H1 (cell line): ENCODE results near the gene CNBD2. TPM values are rescaled to one million over a fixed set of nuclear protein-coding genes. Genes with fewer than 3 reads are reported as not detected.

Source experiments
- CTCF ChIA-PET: fragments of 300-600 bp; sonication (Branson Sonifier 250); formaldehyde crosslinking; loops from one replicate; lab custom pipeline; 2021; ENCODE audit not compliant: partially characterized antibody; lab: Charles Lee
- POLR2A ChIA-PET: fragments of 300-600 bp; sonication (Branson Sonifier 250); formaldehyde crosslinking; loops from one replicate; lab custom pipeline; 2021; ENCODE audit warnings: inconsistent platforms; ENCODE audit not compliant: partially characterized antibody; lab: Charles Lee
- DNase-seq, 2 experiments: peaks; one replicate each; pipeline versions ENCODE4 v3.0.0 to v3.0.0-alpha.2; 2010 to 2022; ENCODE audit warnings: low spot score in 2 of 2, low read depth in 1 of 2, mixed read lengths in 1 of 2
- FAIRE-seq: peaks from 2 replicates; lab custom pipeline; 2011; peaks lifted over from hg19 to GRCh38; lab: Jason Lieb, UNC
- H2AFZ ChIP-seq: 2 replicates; pipeline ENCODE4 v1.8.1; 2012; ENCODE audit warnings: low read length, inconsistent platforms
- H2AK5ac ChIP-seq: 2 replicates; pipeline ENCODE4 v1.6.1; 2013; ENCODE audit warnings: low read depth, low read length
- H2BK120ac ChIP-seq: replicated peaks from 2 replicates; pipeline ENCODE3; 2013; ENCODE audit warnings: low read depth, low read length, inconsistent platforms
- H2BK12ac ChIP-seq: 2 replicates; pipeline ENCODE4 v1.6.1; 2013; ENCODE audit warnings: low read depth, low read length
- H2BK15ac ChIP-seq: 2 replicates; pipeline ENCODE4 v1.6.1; 2013; ENCODE audit warnings: low read length
- H2BK20ac ChIP-seq: 2 replicates; pipeline ENCODE4 v1.6.1; 2013; ENCODE audit warnings: low read length
- H2BK5ac ChIP-seq: 2 replicates; pipeline ENCODE4 v1.6.1; 2013; ENCODE audit warnings: low read depth, low read length
- H3K14ac ChIP-seq: 2 replicates; pipeline ENCODE4 v1.6.1; 2013; ENCODE audit warnings: inconsistent platforms; ENCODE audit not compliant: insufficient read length
- H3K18ac ChIP-seq: 2 replicates; pipeline ENCODE4 v1.6.1; 2013; ENCODE audit warnings: low read length; ENCODE audit errors: extremely low read depth
- H3K23ac ChIP-seq: 2 replicates; pipeline ENCODE4 v1.6.1; 2013; ENCODE audit warnings: inconsistent platforms; ENCODE audit not compliant: insufficient read length
- H3K23me2 ChIP-seq: 2 replicates; pipeline ENCODE4 v1.6.1; 2013; ENCODE audit warnings: low read depth, low read length
- H3K27ac ChIP-seq: 2 replicates; pipeline ENCODE4 v1.6.1; 2011; ENCODE audit warnings: low read depth, low read length, inconsistent platforms
- H3K27me3 ChIP-seq, 4 experiments: replicated peaks in 1 of 4; 1 replicate in 1 of 4; 2 replicates in 3 of 4; pipeline versions ENCODE4 v1.6.1 to v1.8.1; 2011 to 2013; ENCODE audit warnings: low read length in 3 of 4, mild to moderate bottlenecking in 3 of 4, inconsistent platforms in 2 of 4, mixed read lengths in 2 of 4, moderate library complexity in 1 of 4; ENCODE audit not compliant: control insufficient read depth in 3 of 4, insufficient read depth in 3 of 4; ENCODE audit errors: extremely low read depth in 1 of 4
- H3K36me3 ChIP-seq, 4 experiments: 2 replicates each; pipeline versions ENCODE4 v1.6.1 to v1.8.1; 2011 to 2013; ENCODE audit warnings: mild to moderate bottlenecking in 4 of 4, low read length in 3 of 4, moderate library complexity in 2 of 4, control low read depth in 1 of 4, inconsistent platforms in 1 of 4; ENCODE audit not compliant: insufficient read depth in 4 of 4, control insufficient read depth in 2 of 4
- H3K4ac ChIP-seq: replicated peaks from 2 replicates; pipeline ENCODE3; 2013; ENCODE audit warnings: low read length, low read depth, mixed read lengths, inconsistent platforms; ENCODE audit not compliant: insufficient read length
- H3K4me1 ChIP-seq, 4 experiments: replicated peaks in 1 of 4; 1 replicate in 1 of 4; 2 replicates in 3 of 4; pipeline versions ENCODE4 v1.6.1 to v1.8.1; 2011 to 2013; ENCODE audit warnings: low read length in 3 of 4, inconsistent platforms in 2 of 4, mixed read lengths in 1 of 4; ENCODE audit not compliant: insufficient read depth in 4 of 4, control insufficient read depth in 3 of 4
- H3K4me2 ChIP-seq, 2 experiments: 2 replicates each; pipeline versions ENCODE4 v1.6.1 to v1.8.1; 2011 to 2013; ENCODE audit warnings: low read depth in 2 of 2, low read length in 2 of 2, control low read depth in 1 of 2, inconsistent platforms in 1 of 2, mild to moderate bottlenecking in 1 of 2; ENCODE audit not compliant: insufficient read depth in 1 of 2
- H3K4me3 ChIP-seq, 4 experiments: fragments of 200-600, 300-600 bp in 1 of 4; sonication (generic), shearing (Covaris generic), sonication (Bioruptor Twin) in 1 of 4; 2 replicates each; pipeline versions ENCODE4 v1.5.1 to v1.8.1; 2011 to 2016; ENCODE audit warnings: low read length in 4 of 4, low read depth in 3 of 4, control low read depth in 2 of 4, inconsistent platforms in 2 of 4, mild to moderate bottlenecking in 2 of 4, mixed read lengths in 1 of 4, moderate library complexity in 1 of 4; ENCODE audit not compliant: insufficient read depth in 2 of 4; ENCODE audit errors: extremely low read depth in 1 of 4
- H3K56ac ChIP-seq: replicated peaks from 2 replicates; pipeline ENCODE3; 2013; ENCODE audit warnings: low read depth, mild to moderate bottlenecking, mixed read lengths, low read length, inconsistent platforms; ENCODE audit not compliant: insufficient read length
- H3K79me1 ChIP-seq: 2 replicates; pipeline ENCODE4 v1.6.1; 2013; ENCODE audit warnings: low read depth, low read length, control low read depth
- H3K79me2 ChIP-seq, 2 experiments: 2 replicates each; pipeline versions ENCODE4 v1.6.1 to v1.8.1; 2012 to 2013; ENCODE audit warnings: low read length in 2 of 2, mild to moderate bottlenecking in 2 of 2, inconsistent platforms in 1 of 2; ENCODE audit not compliant: insufficient read depth in 2 of 2, control insufficient read depth in 1 of 2
- H3K9ac ChIP-seq, 4 experiments: replicated peaks in 1 of 4; 1 replicate in 1 of 4; 2 replicates in 3 of 4; pipeline versions ENCODE4 v1.6.1 to v1.8.1; 2011 to 2013; ENCODE audit warnings: low read depth in 3 of 4, low read length in 3 of 4, control low read depth in 2 of 4, mild to moderate bottlenecking in 2 of 4, moderate library complexity in 2 of 4, inconsistent platforms in 1 of 4; ENCODE audit errors: extremely low read depth in 1 of 4
- H3K9me3 ChIP-seq, 2 experiments: 2 replicates each; pipeline versions ENCODE4 v1.6.1 to v1.8.1; 2012 to 2013; ENCODE audit warnings: mild to moderate bottlenecking in 2 of 2, moderate library complexity in 2 of 2, control low read depth in 1 of 2, inconsistent platforms in 1 of 2, low read depth in 1 of 2, low read length in 1 of 2, mixed read lengths in 1 of 2; ENCODE audit not compliant: insufficient read depth in 2 of 2
- H4K20me1 ChIP-seq, 2 experiments: replicated peaks in 1 of 2; 2 replicates each; pipeline versions ENCODE3 to v1.8.1; 2011 to 2013; ENCODE audit warnings: inconsistent platforms in 2 of 2, low read length in 2 of 2, mild to moderate bottlenecking in 1 of 2; ENCODE audit not compliant: insufficient read depth in 2 of 2, control insufficient read depth in 1 of 2
- H4K5ac ChIP-seq: 2 replicates; pipeline ENCODE4 v1.6.1; 2013; ENCODE audit warnings: low read length, low read depth, mixed read lengths, inconsistent platforms; ENCODE audit not compliant: insufficient read length
- H4K8ac ChIP-seq: 2 replicates; pipeline ENCODE4 v1.8.0; 2013; ENCODE audit warnings: mild to moderate bottlenecking, moderate library complexity, low read length, inconsistent platforms; ENCODE audit not compliant: insufficient read depth; ENCODE audit errors: extremely low read depth
- H4K91ac ChIP-seq: replicated peaks from 2 replicates; pipeline ENCODE3; 2013; ENCODE audit warnings: low read length, mixed read lengths, inconsistent platforms; ENCODE audit not compliant: insufficient read length
- POLR2A ChIP-seq, 2 experiments: IDR thresholded peaks; 1 replicate in 1 of 2; 2 replicates in 1 of 2; pipeline ENCODE4 v1.6.1; 2011; ENCODE audit warnings: low read depth in 2 of 2, low read length in 2 of 2, mild to moderate bottlenecking in 2 of 2; ENCODE audit errors: control extremely low read depth in 1 of 2
- SIN3A ChIP-seq, 2 experiments: IDR thresholded peaks in 1 of 2; conservative IDR thresholded peaks in 1 of 2; 2 replicates each; pipeline ENCODE4 v1.6.1; 2011 to 2012; ENCODE audit warnings: low read length in 2 of 2, improper control_type of control experiment in 1 of 2, low read depth in 1 of 2, mild to moderate bottlenecking in 1 of 2
- SP2 ChIP-seq: IDR thresholded peaks from 2 replicates; pipeline ENCODE4 v1.6.1; 2012; ENCODE audit warnings: mild to moderate bottlenecking, low read length, inconsistent platforms
- SRF ChIP-seq: IDR thresholded peaks from 2 replicates; pipeline ENCODE4 v1.6.1; 2011; ENCODE audit warnings: mild to moderate bottlenecking, low read depth, low read length, moderate library complexity
- SUZ12 ChIP-seq: fragments of 200-600 bp; sonication (generic); IDR thresholded peaks from 2 replicates; pipeline ENCODE4 v1.6.1; 2012; ENCODE audit warnings: mild to moderate bottlenecking, inconsistent platforms, low read length, moderate library complexity, mixed read lengths
- WGBS, 2 experiments: shearing (Covaris generic) in 1 of 2; methylation state at CpG; one replicate each; pipeline versions ENCODE4 v1.1.6 to v1.1.7; 2013 to 2015; ENCODE audit warnings: low lambda C conversion rate in 2 of 2, mixed read lengths in 2 of 2, inconsistent platforms in 1 of 2, low coverage in 1 of 2, missing lambda C conversion rate in 1 of 2; ENCODE audit not compliant: insufficient replicate concordance in 2 of 2, insufficient coverage in 1 of 2, insufficient read length in 1 of 2; ENCODE audit errors: extremely low coverage in 1 of 2, missing lambda C conversion rate in 1 of 2; 5-methylcytosine and 5-hydroxymethylcytosine counted together
- polyA plus RNA-seq, 7 experiments: library from polyadenylated mRNA; depleted of rRNA in 3 of 7; stranded (reverse) in 5 of 7; unstranded in 2 of 7; fragments of >200 nt in 5 of 7; fragments of 200-250 nt in 2 of 7; gene quantifications; 1 replicate in 5 of 7; 2 replicates in 1 of 7; 4 replicates in 1 of 7; pipeline versions ENCODE4 v1.2.1 to v1.2.3, GENCODE V29; 2011 to 2013; ENCODE audit warnings: missing spikeins in 2 of 7, mixed read lengths in 2 of 7
- total RNA-seq: library from RNA; stranded (reverse); fragmentation: NEBNext Ultra II Directional; extraction: Animal tissue kit (Norgen Biotek cat#: 25700); gene quantifications from 2 replicates; pipeline ENCODE4 v1.2.1, GENCODE V29; 2021
- TF ChIP-seq, protein P1 (sequence below): IDR thresholded peaks from 2 replicates; pipeline ENCODE4 v1.6.1; 2011; ENCODE audit warnings: low read length, improper control_type of control experiment

Gene CNBD2
- total and polyA plus RNA-seq, 2 of the 8 experiments (the other 6 are each of a cell fraction or from before 2014, with no cell fraction given): 2.6 to 4.5 TPM

DNA sequence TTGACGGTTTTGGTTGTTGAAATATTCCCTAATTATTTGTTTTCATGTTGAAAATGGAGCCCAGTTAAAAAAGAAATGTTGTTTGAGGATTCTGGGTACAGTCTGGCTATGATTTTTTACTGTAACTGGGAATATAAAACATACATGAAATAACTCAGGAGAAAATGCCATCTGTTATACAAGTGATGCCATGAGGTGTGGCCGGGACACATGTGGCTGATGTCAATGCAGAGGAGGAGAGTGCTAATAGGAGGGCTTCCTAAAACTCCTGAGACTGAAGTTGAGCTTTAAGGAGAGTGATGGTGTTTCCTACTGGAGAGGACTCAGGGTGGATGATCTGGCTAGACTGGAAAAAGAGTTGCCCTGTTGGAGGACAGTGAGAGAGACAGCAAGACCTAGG, 26.8 kb upstream of the CNBD2 start:
- H2AK5ac ChIP-seq: no peak overlapping the region
- H3K4me1 ChIP-seq: peaks cover 0 to 8% (median 4%) of the 10 kb centered on the region in 4 experiments; a peak in 2 of 7 replicates
- H2BK20ac ChIP-seq: no peak overlapping the region
- H3K4me3 ChIP-seq: no peak overlapping the region
- no peak overlapping the region for H3K14ac ChIP-seq
- H2BK120ac ChIP-seq: no peak overlapping the region
- FAIRE-seq: no peak
- H4K5ac ChIP-seq: no peak overlapping the region
- no peak overlapping the region for H2BK5ac ChIP-seq
- H3K4ac ChIP-seq: no peak overlapping the region
- 98% methylated on average over 2 of the region's 2 CpGs; no CpG with 5 or more reads in 1 of the 2 experiments for WGBS, 2 experiments
- no peaks in the 10 kb centered on the region for H3K9me3 ChIP-seq
- H2BK15ac ChIP-seq: no peak overlapping the region
- CTCF ChIA-PET: interaction anchor here (0.6 to 4.5 kb wide), 4 partner anchors 7 to 387 kb away, joined by 3 to 26 read pairs (median 5); partner anchors contain the start of gene SCAND1
- POLR2A ChIA-PET: interaction anchor here (1.7 kb wide), 1 partner anchor 12 kb away, joined by 5 read pairs; no protein-coding TSS in a partner anchor
- no peak overlapping the region for H3K27ac ChIP-seq
- no peaks in the 10 kb centered on the region for H4K20me1 ChIP-seq
- H2AFZ ChIP-seq: no peak overlapping the region
- H3K23ac ChIP-seq: no peak overlapping the region
- peaks cover 2% of the 10 kb centered on the region; the same call in 1 of the 2 replicates for H3K79me1 ChIP-seq
- H3K4me2 ChIP-seq: no peak overlapping the region
- no peak for DNase-seq
- no peak overlapping the region for H3K9ac ChIP-seq
- H2BK12ac ChIP-seq: no peak overlapping the region
- H3K27me3 ChIP-seq: no peaks in the 10 kb centered on the region; a peak in 1 of 7 replicates
- H3K18ac ChIP-seq: no peak overlapping the region
- H3K36me3 ChIP-seq: peaks cover 13 to 48% (median 14%) of the 10 kb centered on the region in 4 experiments
- H3K79me2 ChIP-seq: no peaks in the 10 kb centered on the region
- no peak overlapping the region for H3K56ac ChIP-seq
- no peaks in the 10 kb centered on the region for H3K23me2 ChIP-seq
- no peak overlapping the region for H4K91ac ChIP-seq
- H4K8ac ChIP-seq: no peak overlapping the region
- TF ChIP-seq SUZ12 (no peak), SP2 (no peak), SRF (no peak), SIN3A (conservative IDR thresholded peaks at IDR 0.05 in 1 of 2, IDR thresholded peaks at IDR 0.05 in 1 of 2; ENCODE audit: low read depth in 1 of 2, low read length in 2 of 2) (no peak), POLR2A (IDR thresholded peaks at IDR 0.05; ENCODE audit: control extremely low read depth in 1 of 2, low read depth in 2 of 2, low read length in 2 of 2) (no peak)
- TF ChIP-seq, protein P1, sequence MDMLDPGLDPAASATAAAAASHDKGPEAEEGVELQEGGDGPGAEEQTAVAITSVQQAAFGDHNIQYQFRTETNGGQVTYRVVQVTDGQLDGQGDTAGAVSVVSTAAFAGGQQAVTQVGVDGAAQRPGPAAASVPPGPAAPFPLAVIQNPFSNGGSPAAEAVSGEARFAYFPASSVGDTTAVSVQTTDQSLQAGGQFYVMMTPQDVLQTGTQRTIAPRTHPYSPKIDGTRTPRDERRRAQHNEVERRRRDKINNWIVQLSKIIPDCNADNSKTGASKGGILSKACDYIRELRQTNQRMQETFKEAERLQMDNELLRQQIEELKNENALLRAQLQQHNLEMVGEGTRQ: no peak
